Measurements from ENCODE around the gene KIAA0753. TPM values are rescaled to one million over a fixed set of nuclear protein-coding genes. Genes with fewer than 3 reads are reported as not detected.

KIAA0753 gene
- total and polyA plus RNA-seq, 2 donors from 2014 or later, result 4.2 to 21.8 TPM

- Histone ChIP-seq H3K4me3 (ENCODE audit: low read length in 3 of 3) (no peak overlapping the region), H3K9me3 (ENCODE audit: control insufficient read depth in 2 of 3, insufficient read depth in 1 of 3, low read length in 3 of 3) (no peaks in the 10 kb centered on the region), H3K27ac (ENCODE audit: low read depth in 2 of 2, low read length in 2 of 2) (no peak overlapping the region), H3K27me3 (ENCODE audit: control insufficient read depth, insufficient read depth, low read length) (no peaks in the 10 kb centered on the region), H3K9ac (ENCODE audit: low read length in 3 of 3) (no peak overlapping the region), H3K36me3 (ENCODE audit: control insufficient read depth in 2 of 3, insufficient read depth in 3 of 3, low read length in 3 of 3) (no peaks in the 10 kb centered on the region), H3K4me1 (ENCODE audit: control insufficient read depth in 2 of 3, insufficient read depth in 2 of 3, low read depth in 1 of 3, low read length in 3 of 3) (peaks cover 0 to 23% (median 4%) of the 10 kb centered on the region in 3 donors)
- intact Hi-C loops (cut with DNase I), result no loop called here
- no peak for TF ChIP-seq CTCF (IDR thresholded peaks at IDR 0.05; ENCODE audit: borderline replicate concordance, extremely low read depth, insufficient read depth)
- no peak for FAIRE-seq
- peak in 1 of 5 donors; percentile 39 for DNase-seq
Measured at GRCh38 chr17:6558276-6558675, 82.2 kb downstream of the KIAA0753 start.

DNA sequence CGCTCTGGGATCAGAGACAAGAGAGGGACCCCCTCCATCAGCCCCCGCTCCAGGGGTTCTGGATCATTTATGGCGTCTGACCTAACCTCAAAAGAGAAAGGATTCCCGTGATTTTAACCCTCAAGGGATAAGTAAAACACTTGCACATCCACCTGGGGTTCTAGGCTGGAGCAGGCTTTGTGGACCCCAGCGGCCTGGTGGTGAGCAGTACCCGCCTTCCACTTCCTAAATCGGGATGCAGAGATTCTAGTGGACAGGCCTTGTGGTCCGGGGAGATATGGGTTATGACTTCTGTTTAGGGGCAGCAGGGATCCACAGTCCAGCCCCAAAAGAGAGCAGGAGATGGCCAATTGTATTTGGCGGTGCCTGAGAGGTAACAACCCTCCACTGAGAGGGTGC lies 83.5 kb downstream of the KIAA0753 start:
- no peak for TF ChIP-seq CTCF (IDR thresholded peaks at IDR 0.05; ENCODE audit: borderline replicate concordance, extremely low read depth, insufficient read depth)
- Histone ChIP-seq H3K27ac (ENCODE audit: low read depth in 2 of 2, low read length in 2 of 2) (no peak overlapping the region), H3K27me3 (ENCODE audit: control insufficient read depth, insufficient read depth, low read length) (no peaks in the 10 kb centered on the region), H3K4me3 (ENCODE audit: low read length in 3 of 3) (peak overlapping the region in 1 of 3 donors; percentile 29), H3K9ac (ENCODE audit: low read length in 3 of 3) (no peak overlapping the region), H3K4me1 (ENCODE audit: control insufficient read depth in 2 of 3, insufficient read depth in 2 of 3, low read depth in 1 of 3, low read length in 3 of 3) (peaks cover 0 to 25% (median 6%) of the 10 kb centered on the region in 3 donors), H3K36me3 (ENCODE audit: control insufficient read depth in 2 of 3, insufficient read depth in 3 of 3, low read length in 3 of 3) (no peaks in the 10 kb centered on the region), H3K9me3 (ENCODE audit: control insufficient read depth in 2 of 3, insufficient read depth in 1 of 3, low read length in 3 of 3) (no peaks in the 10 kb centered on the region)
- DNase-seq (no peak), FAIRE-seq (no peak)
- intact Hi-C loops (cut with DNase I), result no loop called here

DNA sequence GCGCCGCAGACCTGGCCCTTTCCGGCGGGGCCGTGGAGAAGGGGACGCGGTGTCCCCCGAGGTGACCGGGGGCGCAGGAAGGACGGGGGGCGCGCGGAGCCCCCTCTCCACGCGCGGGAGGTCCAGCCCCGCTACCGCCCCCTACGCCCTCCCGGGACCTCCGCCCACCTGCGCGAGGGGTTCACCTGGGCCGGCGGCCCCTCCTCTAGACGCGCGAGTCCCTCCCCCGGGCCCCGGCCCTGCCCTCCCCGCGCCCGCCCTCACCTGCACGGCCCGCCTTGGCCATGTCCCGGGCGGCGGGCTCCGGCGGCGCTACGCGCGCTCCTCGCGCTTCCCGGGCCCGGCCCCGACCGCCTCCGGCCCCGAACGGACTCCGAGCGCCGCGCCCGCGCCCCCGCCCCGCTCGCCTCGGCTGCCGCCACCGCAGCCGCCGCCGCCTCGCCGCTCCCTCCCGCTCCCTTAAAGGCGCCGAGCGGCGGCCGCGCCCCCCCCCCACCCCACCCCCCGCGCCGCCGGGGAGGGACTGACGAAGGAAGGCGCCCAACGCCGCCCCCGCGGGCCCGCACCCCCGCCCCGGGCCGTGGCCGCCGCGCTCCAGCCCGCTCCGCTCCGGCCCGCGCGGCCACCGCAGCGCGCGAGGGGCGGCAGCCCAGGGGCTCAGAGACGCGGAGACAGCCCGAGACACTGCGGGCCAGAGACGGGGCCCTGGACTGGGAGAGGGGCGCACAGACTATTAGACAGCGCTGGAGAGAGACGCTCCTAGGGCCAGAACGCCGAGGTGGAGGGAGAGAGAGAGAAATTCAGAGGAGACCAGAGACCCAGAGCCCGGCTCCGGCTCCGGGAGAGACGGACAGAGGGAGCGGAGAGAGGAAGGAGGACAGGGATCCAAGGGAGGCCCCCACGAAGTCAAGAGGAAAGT lies 84.1 kb downstream of the KIAA0753 start, which contains the start of gene PITPNM3:
Gene PITPNM3, minus strand, starts transcription at position 435 of the 919 bp plus-strand sequence. Its CDS starts 149 bp downstream, at position 286.
- no peaks in the 10 kb centered on the region for H3K9me3 ChIP-seq (ENCODE audit: control insufficient read depth in 2 of 3, insufficient read depth in 1 of 3, low read length in 3 of 3)
- H3K4me3 ChIP-seq (ENCODE audit: low read length in 3 of 3), result peak within 1 kb of the TSS in 2 of 3 donors; percentile 18 to 54
- peaks cover 0 to 26% (median 6%) of the 10 kb centered on the region in 3 donors for H3K4me1 ChIP-seq (ENCODE audit: control insufficient read depth in 2 of 3, insufficient read depth in 2 of 3, low read depth in 1 of 3, low read length in 3 of 3)
- no peak for FAIRE-seq
- H3K27me3 ChIP-seq (ENCODE audit: control insufficient read depth, insufficient read depth, low read length), result no peaks in the 10 kb centered on the region
- H3K9ac ChIP-seq (ENCODE audit: low read length in 3 of 3), result peak within 1 kb of the TSS in 1 of 3 donors; percentile 55
- H3K27ac ChIP-seq (ENCODE audit: low read depth in 2 of 2, low read length in 2 of 2), result peak within 1 kb of the TSS in 1 of 2 donors; percentile 32
- H3K36me3 ChIP-seq (ENCODE audit: control insufficient read depth in 2 of 3, insufficient read depth in 3 of 3, low read length in 3 of 3), result no peaks in the 10 kb centered on the region
- TF ChIP-seq CTCF (IDR thresholded peaks at IDR 0.05; ENCODE audit: borderline replicate concordance, extremely low read depth, insufficient read depth), result no peak
- intact Hi-C loops (cut with DNase I), result no loop called here
- peak in 2 of 5 donors; percentile 29 to 61 for DNase-seq

All from kidney (tissue), 14 donors.